H1 (cell line): Measurements from ENCODE around the gene PRPF6.

Experiments used
- EP300 ChIP-seq, 2 experiments: IDR thresholded peaks; 1 replicate in 1 of 2; 2 replicates in 1 of 2; pipeline ENCODE4 v1.6.1; 2011 to 2012; ENCODE audit warnings: low read depth in 2 of 2, low read length in 2 of 2, mild to moderate bottlenecking in 2 of 2, borderline replicate concordance in 1 of 2, inconsistent platforms in 1 of 2, moderate library complexity in 1 of 2
- EZH2 ChIP-seq: fragments of 200-600 bp; sonication (generic); IDR thresholded peaks from 2 replicates; pipeline ENCODE4 v1.7.1; 2012; ENCODE audit warnings: low read depth, mild to moderate bottlenecking, moderate library complexity, low read length, inconsistent platforms; ENCODE audit not compliant: severe bottlenecking
- GABPA ChIP-seq: IDR thresholded peaks from 2 replicates; pipeline ENCODE4 v1.6.1; 2011; ENCODE audit warnings: mild to moderate bottlenecking, low read length, moderate library complexity, borderline replicate concordance; ENCODE audit not compliant: insufficient read depth
- JUN ChIP-seq: IDR thresholded peaks from 2 replicates; pipeline ENCODE4 v1.6.1; 2011; ENCODE audit warnings: low read depth, mild to moderate bottlenecking, improper control_type of control experiment, low read length
- RXRA ChIP-seq: IDR thresholded peaks from 2 replicates; pipeline ENCODE4 v1.6.1; 2011; ENCODE audit warnings: low read depth, mild to moderate bottlenecking, low read length, moderate library complexity; ENCODE audit not compliant: insufficient read depth
- SP2 ChIP-seq: IDR thresholded peaks from 2 replicates; pipeline ENCODE4 v1.6.1; 2012; ENCODE audit warnings: mild to moderate bottlenecking, low read length, inconsistent platforms
- SRF ChIP-seq: IDR thresholded peaks from 2 replicates; pipeline ENCODE4 v1.6.1; 2011; ENCODE audit warnings: mild to moderate bottlenecking, low read depth, low read length, moderate library complexity
- ZNF274 ChIP-seq: IDR thresholded peaks from 2 replicates; pipeline ENCODE4 v1.7.0; 2012; ENCODE audit warnings: low read length, borderline replicate concordance; ENCODE audit errors: extremely low read depth
- TF ChIP-seq, protein P1 (sequence below), 3 experiments: IDR thresholded peaks; 1 replicate in 2 of 3; 2 replicates in 1 of 3; pipeline versions ENCODE4 v1.5.1 to v1.6.1; 2011; ENCODE audit warnings: low read length in 3 of 3, mild to moderate bottlenecking in 3 of 3, inconsistent platforms in 2 of 3, low read depth in 1 of 3, moderate library complexity in 1 of 3; ENCODE audit not compliant: insufficient read depth in 1 of 3; ENCODE audit errors: control extremely low read depth in 1 of 3

DNA sequence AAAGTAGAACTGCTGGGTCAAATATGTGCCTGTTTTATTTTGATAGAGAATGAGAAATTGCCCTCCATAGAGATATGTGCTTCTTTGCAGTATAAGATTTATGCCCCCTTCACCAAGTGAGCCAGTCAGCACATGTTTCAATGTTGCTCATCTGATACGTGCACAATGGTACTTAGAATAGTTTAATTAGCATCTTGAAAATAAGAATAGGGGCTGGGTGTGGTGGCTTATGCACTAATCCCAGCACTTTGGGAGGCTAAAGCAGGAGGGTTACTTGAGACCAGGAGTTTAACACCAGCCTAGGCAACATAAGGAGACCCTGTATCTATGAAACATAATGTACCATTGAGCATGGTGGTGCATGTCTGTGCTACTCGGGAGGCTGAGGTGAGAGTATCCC is 34.7 kb downstream of the PRPF6 start:
- TF ChIP-seq, protein P1, sequence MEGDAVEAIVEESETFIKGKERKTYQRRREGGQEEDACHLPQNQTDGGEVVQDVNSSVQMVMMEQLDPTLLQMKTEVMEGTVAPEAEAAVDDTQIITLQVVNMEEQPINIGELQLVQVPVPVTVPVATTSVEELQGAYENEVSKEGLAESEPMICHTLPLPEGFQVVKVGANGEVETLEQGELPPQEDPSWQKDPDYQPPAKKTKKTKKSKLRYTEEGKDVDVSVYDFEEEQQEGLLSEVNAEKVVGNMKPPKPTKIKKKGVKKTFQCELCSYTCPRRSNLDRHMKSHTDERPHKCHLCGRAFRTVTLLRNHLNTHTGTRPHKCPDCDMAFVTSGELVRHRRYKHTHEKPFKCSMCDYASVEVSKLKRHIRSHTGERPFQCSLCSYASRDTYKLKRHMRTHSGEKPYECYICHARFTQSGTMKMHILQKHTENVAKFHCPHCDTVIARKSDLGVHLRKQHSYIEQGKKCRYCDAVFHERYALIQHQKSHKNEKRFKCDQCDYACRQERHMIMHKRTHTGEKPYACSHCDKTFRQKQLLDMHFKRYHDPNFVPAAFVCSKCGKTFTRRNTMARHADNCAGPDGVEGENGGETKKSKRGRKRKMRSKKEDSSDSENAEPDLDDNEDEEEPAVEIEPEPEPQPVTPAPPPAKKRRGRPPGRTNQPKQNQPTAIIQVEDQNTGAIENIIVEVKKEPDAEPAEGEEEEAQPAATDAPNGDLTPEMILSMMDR (IDR thresholded peaks at IDR 0.05; ENCODE audit: control extremely low read depth in 1 of 3, insufficient read depth in 1 of 3, low read depth in 1 of 3, low read length in 3 of 3), result no peak
- TF ChIP-seq GABPA (no peak), RXRA (no peak), SP2 (no peak), ZNF274 (no peak), JUN (no peak), EZH2 (no peak), EP300 (IDR thresholded peaks at IDR 0.05; ENCODE audit: borderline replicate concordance in 1 of 2, low read depth in 2 of 2, low read length in 2 of 2) (no peak), SRF (no peak)
